CD4-positive, alpha-beta T cell treated with Interferon gamma for 1 hour (primary cell): ENCODE results near the gene CAMK1.

Experiments used
- DNase-seq: peaks from one replicate; pipeline ENCODE4 v3.0.0-alpha.2; 2020

CAMK1 gene

DNA sequence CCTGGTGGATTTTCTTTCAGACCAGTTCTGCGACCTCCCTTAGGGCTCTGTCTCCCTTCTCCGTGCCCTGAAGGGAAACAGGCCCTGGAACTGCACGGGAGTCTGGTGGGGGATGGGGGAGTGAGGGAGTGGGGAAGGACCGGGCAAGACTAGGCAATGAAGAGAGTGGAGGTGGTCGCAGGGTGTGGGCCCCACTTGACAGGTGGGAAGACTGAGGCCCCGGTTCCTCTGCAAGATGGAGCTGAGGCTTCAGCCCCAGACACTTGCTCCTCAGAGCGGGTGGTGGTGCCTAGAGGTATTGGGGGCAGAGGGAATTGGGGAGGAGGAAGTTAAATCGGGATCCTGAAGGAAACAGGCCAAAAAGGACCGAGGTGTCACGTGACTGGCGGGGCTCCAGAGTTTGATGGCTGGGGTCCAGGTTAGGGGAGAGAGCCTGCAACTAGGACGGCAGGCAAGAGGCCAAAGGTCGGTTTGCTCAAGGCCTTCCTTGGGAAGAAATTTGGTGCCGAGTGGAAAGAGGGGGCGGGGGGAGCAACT lies 597 bp upstream of the CAMK1 start:
- DNase-seq = no peak

DNA sequence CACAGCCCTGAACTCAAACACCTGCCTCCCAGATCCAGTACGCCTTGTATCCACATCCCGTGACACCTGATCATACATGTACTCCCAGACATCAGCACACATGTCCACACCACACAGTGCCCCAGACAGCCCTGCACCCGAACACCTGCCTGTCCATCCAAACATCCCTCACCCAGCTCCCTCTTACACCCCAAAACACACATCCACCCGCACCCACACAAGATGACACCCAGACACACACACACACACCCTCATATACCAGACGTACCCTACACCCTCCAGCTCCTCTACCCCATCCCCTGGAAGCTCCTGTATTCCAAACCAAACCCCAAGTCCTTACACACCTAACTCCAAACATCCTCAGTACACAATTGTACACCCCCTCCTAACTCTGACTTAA lies 735 bp downstream of the CAMK1 start:
- DNase-seq = no peak

DNA sequence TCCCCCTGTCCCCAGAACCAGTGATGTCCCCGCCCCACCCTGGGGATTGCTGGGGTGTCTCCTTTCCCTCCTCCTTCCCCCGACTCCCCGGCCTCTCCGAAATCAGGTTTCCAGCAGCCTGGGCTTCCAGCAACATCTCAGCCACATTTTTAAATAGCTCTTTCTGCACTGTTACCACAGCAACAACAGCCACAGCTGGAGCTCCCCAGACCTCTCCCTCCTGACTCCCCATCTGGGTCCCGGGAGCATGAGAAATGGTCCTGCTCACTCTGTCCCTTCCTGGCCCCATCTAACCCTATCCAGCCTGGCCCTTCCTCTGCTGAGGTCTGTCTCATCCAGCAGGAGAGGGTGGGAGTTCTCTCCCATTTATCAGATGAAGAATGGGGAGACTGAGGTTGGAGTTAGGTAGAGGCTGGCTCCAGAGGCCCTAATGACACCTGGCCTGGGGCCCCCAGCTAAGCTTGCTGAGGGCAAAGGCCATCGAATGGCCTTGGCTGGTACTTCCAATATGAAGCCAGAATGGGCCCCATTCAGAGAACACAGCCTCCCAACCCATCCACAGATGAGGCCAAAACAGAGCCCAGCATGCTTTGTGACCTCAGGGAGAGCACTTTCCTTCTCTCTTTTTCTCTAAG lies 1.5 kb downstream of the CAMK1 start:
- DNase-seq = no peak

DNA sequence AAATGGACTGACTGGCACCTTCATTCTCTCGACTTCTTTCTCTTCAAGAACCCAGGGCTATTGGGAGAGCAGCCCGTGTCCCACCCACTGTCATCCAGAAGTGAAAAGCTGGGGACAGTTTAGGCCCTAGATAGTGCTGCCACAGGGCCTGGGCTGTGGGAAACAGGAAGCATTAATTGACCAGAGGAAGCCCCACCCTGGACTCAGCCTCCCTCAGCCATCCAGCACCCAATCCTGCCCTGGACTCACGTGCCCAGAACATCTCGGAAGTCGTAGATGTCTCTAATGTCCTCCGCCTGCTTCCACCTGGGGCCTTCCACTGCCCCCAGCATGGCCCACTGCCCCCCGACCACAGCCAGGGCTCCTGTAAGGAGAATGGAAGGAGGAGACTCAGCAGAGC lies 2.3 kb downstream of the CAMK1 start:
- peak; percentile 22 for DNase-seq

DNA sequence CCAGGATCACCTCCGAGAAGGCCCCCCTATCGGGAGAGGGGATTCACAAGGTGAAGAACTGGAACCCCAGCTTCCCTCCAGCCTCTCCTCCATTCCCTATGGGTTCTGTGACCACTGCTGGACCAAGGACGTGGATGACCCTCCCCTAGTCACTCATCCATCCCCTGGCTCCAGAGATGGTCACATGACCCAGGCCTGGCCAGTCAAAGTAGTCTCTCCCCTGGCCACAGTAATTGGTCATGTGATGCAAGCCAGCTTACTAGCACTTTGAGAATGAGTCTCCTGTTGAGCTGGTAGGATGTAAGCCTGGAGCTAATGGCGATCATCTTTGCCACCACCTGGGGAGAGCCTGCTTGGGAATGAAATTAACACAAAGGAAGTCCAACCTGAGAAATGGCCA lies 3.9 kb downstream of the CAMK1 start:
- DNase-seq = no peak

DNA sequence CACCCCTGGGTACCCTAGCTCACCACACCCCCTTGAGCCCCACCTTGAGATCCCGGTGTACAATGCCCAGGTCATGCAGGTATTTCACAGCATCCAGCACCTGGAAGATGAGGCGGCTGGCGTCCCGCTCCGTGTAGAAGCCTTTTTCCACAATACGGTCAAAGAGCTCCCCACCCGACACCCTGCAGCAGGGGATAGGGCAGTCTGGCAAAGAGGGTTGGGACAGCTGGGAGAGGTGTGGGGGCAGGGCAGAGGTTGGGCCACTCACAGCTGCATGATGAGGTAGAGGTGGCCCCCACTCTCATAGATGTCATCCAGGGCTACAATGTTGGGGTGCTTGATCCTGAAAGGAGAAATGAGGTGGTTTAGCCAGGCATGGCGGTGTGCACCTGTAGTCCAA lies 6.9 kb downstream of the CAMK1 start:
- DNase-seq = no peak

DNA sequence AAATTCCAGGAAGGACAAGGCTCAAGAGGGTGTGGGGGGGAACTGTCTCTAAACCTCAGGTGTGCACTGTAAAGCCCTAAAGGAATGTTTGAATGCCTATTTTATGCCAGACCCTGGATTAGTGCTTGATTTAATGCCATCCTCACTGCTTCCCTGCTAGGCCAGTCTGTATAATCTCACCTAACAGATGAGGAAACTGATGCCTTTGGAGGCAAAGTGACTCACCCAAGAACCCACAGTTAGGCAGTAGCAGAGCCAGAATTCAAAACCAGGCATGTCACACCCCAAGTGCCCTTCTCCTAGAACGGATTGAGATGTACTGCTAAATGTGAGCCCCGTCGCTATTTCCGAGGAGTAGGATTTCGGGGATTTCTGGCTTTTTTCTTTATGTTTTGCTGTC lies 7.8 kb downstream of the CAMK1 start:
- DNase-seq = no peak

DNA sequence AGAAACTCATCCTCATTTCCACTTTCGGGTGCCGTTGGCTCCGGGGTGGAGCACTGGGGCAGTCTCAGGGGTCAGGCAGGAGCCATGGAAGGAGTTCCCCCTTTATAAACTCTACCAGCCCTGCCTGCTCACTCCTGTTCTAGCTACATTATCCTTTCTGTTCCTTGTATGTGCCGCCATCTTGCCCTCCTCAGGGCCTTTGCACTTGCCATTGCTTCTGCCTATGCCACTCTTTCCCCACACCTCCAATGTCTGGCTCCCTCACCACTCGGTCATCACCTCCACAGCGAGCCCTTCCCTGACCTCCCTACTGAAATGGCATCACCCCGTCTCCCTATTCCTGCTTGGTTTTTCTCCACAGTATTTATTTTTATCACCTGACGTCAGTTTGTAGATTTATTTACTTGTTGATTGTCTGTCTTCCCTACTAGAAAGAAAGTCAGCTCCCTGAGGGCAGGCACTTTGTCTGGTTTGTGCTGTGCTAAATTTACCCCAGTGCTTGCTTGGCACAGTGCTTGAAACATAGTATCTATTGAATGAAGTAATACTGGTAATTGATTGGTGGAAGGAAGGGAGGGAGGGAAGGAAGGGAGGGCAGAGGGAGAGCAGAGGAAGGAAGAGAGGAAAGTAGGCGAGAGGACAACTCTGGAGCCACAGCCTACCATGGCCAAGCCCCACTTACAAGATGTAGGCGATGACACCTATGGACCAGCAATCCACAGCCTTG lies 8.8 kb downstream of the CAMK1 start:
- DNase-seq = no peak

DNA sequence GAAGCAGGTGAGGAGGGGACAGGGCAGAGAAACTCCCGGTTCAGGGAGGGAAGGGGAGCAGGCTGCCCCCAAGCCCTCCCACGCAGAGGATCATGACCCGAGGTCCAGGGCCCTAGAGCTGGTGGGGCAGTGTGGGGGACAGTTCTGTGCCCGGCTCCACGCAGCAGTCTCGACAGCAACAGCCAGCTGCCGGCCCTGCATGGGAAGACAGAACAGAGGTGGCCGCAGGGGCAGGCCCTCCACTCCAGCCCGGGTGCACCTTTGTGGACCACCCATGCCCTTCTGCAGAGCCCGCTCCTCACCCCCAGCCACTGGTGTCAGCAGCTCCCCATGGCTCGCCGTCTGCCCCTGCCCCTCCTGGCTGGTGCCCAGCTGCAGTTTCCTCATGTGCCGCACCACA lies 12.3 kb downstream of the CAMK1 start:
- no peak for DNase-seq

DNA sequence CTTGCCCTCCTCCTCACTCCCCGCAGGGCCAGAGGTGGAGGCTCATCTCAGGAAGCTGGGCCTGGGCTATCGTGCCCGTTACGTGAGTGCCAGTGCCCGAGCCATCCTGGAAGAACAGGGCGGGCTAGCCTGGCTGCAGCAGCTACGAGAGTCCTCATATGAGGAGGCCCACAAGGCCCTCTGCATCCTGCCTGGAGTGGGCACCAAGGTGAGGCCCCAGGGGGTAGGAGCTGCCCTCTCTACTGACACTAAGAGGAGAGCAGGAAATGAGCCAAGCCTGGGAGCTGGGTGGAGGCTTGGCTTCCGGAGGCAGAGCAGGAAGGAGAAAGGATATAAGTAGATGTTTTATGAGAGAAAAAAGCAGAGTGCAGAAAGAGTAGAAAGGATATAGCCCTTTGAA lies 15.1 kb downstream of the CAMK1 start:
- no peak for DNase-seq

DNA sequence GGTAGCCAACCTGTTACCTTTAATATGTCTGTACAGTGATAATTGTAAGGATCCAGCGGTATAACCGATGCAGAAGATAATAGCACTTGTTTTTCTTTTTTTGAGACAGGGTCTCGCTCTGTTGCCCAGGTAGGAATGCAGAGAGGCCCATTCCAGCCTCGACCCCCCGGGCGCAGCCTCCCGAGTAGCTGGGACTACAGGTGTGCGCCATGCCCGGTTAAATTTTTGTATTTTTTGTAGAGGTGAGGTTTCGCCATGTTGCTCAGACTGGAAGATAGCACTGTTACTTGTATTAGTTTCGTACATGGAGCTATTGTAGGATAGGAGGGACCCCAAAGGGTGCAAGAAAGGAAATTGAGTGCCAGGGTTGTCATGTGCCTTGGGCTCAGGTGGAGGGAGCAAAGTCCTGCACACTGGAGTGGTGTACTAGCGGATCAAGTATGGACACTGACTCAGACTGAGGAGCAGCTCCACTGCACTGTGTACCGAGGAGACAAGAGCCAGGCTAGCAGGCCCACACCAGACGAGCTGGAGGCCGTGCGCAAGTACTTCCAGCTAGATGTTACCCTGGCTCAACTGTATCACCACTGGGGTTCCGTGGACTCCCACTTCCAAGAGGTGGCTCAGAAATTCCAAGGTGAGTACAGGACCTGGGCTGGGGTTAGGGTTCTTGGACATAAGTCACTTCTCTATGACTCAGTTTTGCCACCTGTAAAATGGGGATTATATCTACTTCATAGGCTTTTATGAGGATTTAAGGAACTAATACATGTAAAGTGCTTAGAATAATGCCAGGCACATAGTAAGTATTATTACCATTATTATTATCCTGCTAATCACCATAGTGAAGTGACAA lies 19.0 kb downstream of the CAMK1 start:
- DNase-seq = no peak

DNA sequence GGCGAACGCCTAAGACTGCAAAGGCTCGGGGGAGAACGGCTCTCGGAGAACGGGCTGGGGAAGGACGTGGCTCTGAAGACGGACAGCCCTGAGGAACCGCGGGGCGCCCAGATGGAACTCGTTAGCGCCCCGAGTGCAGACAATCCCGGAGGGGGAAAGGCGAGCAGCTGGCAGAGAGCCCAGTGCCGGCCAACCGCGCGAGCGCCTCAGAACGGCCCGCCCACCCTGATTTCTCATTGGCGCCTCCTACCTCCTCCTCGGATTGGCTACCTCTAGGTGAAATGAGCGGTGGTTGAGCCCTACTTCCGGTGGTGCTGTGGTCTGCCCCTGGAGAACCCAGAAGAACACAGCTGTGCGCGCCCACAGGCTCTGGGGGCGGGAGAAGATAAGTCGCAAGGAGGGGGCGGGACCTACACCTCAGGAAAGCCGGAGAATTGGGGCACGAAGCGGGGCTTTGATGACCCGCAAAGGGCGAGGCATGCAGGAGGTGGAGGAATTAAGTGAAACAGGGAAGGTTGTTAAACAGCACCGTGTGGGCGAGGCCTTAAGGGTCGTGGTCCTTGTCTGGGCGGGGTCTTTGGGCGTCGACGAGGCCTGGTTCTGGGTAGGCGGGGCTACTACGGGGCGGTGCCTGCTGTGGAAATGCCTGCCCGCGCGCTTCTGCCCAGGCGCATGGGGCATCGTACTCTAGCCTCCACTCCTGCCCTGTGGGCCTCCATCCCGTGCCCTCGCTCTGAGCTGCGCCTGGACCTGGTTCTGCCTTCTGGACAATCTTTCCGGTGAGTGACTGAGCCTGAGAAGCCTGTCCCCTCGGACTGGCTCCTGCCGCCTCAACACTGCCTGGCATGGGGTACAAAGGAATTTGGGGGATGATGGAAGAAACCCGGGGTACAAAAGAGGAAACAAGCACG lies 19.8 kb downstream of the CAMK1 start, which contains the start of gene OGG1:
TSS of gene OGG1 (plus strand) at position 308 of the 911 bp plus-strand sequence. CDS start at position 643, 335 bp downstream.
- peak; percentile 96 for DNase-seq

DNA sequence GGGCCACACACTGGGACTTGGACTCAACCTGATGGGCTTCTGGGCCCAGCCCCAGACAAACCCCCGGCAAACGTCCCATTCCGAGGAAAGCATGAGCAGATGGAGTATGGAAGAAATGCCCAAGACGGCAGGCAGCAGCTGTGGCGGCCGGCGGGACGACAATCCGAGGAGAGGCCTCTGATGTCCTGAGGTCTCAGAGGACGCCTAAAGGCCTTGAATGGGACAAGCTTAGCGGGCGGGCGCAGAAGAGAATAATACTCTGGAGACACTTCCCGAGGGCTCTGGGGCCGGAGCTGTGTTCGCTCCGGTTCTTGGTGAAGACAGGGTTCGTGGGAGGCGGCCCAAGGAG lies 20.5 kb downstream of the CAMK1 start:
- no peak for DNase-seq

DNA sequence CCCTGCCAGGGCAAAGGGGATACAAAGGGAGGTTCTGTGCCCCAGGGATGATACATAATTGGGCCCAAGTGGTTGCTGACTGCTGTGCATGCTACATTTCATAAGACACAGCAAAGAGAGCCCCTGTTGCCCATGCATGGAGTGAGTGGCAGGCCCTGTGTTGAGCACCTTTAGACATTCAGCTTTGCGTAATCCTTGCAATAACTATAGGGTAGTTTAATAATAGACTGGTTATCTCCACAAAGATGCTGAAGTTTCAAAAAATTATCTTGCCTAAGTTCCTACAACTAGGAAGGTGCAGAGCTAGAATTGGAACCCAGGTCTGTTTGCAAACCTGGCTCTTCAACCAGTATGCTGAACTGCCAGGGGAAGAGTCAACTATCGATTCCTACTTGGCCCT lies 21.7 kb downstream of the CAMK1 start:
- DNase-seq = no peak

DNA sequence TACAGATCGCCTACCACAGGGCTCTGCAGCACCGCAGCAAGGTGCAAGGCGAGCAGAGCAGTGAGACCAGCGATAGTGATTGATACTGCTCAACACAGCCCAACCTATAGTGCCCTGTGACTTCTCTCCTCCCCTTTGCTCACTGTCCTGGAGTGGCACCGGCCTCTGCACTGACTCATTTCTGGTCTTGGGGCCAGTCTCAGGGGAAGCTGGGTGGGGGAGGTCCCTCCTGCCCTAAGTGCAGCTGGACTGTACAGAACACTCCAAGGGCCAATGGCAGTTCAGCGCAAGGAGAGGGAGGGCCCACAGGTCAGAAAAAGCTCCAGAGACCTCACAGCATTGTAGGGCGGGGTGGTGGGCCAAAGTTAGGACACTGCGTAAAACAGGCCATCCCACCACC lies 22.5 kb downstream of the CAMK1 start:
- no peak for DNase-seq

DNA sequence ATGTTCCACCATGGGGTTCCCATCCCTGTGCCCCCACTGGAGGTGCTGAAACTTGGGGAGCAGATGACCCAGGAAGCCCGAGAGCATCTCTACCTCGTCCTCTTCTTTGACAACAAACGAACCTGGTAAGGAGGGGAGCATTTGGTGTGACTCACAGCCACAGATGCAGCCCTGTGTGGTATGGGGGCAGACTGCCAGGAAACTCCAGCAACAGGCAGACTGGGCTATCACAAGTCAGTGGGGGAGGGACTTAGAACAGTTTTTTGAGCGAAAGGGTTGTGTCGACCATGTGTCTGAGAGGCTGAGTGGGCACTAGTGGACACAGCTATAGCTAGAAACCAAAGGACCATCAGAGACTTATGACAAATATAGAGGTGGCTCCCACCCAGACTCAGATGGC lies 23.4 kb downstream of the CAMK1 start:
- DNase-seq = no peak

DNA sequence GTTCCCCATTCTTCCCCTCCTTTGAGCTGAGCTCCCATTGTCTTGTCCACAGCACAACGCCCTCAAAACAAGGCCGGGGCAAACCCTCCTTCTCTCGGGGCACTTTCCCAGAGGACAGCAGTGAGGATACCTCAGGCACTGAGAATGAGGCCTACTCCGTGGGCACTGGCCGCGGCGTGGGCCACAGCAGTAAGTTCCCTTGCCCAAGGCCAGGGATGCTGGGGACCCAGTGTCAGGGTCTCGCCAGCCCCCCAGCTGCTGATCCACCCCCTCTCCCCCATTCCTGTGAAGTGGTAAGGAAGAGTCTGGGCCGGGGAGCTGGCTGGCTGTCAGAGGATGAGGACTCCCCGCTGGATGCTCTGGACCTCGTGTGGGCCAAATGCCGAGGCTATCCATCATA lies 24.2 kb downstream of the CAMK1 start:
- no peak for DNase-seq

DNA sequence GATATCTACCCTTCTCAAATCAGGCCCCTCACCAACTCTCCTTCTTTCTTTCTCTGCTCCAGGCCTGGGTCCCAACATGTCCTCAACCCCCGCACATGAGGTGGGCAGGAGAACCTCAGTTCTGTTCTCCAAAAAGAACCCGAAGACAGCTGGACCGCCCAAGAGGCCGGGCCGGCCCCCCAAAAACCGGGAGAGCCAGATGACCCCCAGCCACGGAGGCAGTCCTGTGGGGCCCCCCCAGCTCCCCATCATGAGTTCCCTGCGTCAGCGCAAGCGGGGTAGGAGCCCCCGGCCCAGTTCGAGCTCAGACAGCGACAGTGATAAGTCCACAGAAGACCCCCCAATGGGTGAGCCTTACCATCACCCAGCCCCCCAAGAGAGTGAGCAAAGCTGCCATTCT lies 25.6 kb downstream of the CAMK1 start:
- DNase-seq = no peak

DNA sequence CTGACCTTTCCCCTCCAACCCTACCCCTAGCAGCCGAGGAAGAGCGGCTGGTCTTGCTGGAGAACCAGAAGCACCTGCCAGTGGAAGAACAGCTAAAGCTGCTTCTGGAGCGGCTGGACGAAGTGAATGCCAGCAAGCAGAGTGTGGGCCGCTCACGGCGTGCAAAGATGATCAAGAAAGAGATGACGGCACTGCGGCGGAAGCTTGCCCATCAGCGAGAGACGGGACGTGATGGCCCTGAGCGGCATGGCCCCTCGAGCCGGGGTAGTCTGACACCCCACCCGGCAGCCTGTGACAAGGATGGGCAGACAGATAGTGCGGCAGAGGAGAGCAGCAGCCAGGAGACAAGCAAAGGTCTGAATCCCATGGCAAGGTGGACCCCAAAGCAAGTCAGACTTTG lies 26.2 kb downstream of the CAMK1 start:
- no peak for DNase-seq

DNA sequence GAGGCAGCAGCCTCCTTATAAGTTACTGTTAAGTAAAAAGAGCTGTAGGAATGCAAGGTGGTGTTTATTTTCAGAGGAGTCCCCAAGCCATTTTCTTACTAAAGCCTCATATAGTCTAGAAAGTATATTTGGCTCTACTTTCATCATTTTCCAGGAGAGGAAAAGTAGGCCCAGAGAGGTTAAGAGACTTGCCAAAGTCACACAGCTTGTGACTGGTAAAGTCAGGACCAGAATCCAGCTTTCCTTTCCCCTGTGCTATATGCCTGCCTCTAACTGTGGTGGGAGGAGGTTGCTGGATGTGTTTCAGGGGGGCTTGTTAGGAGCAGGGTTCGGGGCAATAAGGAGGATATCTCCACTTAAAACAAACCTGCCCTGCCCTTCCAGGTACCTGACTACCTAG lies 27.2 kb downstream of the CAMK1 start:
- no peak for DNase-seq

DNA sequence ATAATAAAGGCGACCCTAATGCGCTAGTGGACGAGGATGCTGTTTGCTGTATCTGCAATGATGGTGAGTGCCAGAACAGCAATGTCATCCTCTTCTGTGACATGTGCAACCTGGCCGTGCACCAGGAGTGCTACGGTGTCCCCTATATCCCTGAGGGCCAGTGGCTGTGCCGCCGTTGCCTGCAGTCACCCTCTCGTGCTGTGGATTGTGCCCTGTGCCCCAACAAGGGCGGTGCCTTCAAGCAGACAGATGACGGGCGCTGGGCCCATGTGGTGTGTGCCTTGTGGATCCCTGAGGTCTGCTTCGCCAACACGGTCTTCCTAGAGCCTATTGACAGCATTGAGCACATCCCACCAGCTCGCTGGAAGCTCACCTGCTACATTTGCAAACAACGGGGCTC lies 30.6 kb downstream of the CAMK1 start:
- DNase-seq = no peak

DNA sequence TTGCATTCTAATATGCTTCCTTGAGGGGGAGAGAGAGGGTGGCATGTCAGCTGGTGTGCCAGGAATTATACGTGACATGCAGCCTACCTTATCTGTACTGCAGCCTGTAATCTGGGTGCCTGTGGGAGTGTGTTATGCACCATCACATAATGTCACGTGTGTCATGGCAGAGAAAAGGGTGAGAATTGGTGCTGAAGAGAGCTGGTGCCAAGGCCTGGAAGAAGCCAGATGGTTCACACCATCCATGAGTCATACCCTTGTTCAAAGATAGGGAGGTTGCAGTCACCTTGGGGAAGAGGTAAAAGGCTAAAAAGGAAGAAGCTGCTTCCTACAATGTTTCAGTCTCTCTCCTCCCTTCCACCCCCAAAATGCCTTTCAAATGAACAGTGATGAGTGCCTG lies 32.9 kb downstream of the CAMK1 start:
- no peak for DNase-seq

DNA sequence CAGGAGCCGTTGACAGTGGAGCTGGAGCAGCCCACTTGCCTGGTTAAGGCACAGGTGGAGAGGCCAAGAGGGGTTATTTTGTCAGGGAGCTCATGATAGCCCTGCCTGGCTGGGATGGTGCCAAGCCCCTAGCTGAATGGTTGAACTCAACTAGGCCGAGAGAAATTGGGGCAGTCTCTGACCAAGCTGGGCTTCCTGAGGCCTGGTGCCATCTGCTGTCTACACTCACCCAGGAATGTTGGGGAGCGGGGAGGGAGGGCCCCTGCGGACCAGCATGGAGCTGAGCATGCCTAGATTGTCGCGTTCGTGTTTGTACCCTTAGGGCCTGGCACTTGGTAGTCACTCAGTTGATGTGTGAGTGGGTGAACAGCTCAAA lies 37.0 kb downstream of the CAMK1 start:
- no peak for DNase-seq
